CD4-positive, alpha-beta T cell treated with Interleukin-6 for 4 hours (primary cell): ENCODE measurements around the gene IFNA6.
"Not testable (repeated sequence)": the region's sequence is repeated elsewhere in the genome, so short reads cannot be mapped to it uniquely, and the experiment has no call there.

ENCODE experiments used
- DNase-seq: peaks from one replicate; pipeline ENCODE4 v3.0.0-alpha.2; 2020; ENCODE audit warnings: mixed read lengths

Gene IFNA6

GRCh38 chr9:21350787-21351186, at the start of gene IFNA6:
Gene IFNA6, minus strand, starts transcription at chr9:21350887. Its CDS starts 0 bp downstream, at chr9:21350887.
- no peak for DNase-seq

GRCh38 chr9:21399956-21400355, 49.3 kb upstream of the IFNA6 start:
- no peak for DNase-seq

GRCh38 chr9:21398955-21399489, 48.3 kb upstream of the IFNA6 start:
- DNase-seq, result no peak

GRCh38 chr9:21395778-21396717, 45.4 kb upstream of the IFNA6 start:
- DNase-seq, result peak; percentile 72

- no peak for DNase-seq
Observed at GRCh38 chr9:21392270-21392669, 41.6 kb upstream of the IFNA6 start.

- no peak for DNase-seq
Observed at GRCh38 chr9:21385131-21385670, 34.5 kb upstream of the IFNA6 start, which contains the start of gene IFNA2. Gene IFNA2, minus strand, starts transcription at chr9:21385398. Its CDS starts 69 bp downstream, at chr9:21385329.

- no peak for DNase-seq
Observed at GRCh38 chr9:21383627-21384026, 32.9 kb upstream of the IFNA6 start.

GRCh38 chr9:21381448-21382339, 31.0 kb upstream of the IFNA6 start:
- DNase-seq, result no peak

GRCh38 chr9:21371467-21371866, 20.8 kb upstream of the IFNA6 start:
- not testable (repeated sequence) for DNase-seq

- no peak for DNase-seq
Observed at GRCh38 chr9:21367957-21368356, 17.3 kb upstream of the IFNA6 start, which contains the start of gene IFNA13. Gene IFNA13, minus strand, starts transcription at chr9:21368057. Its CDS starts 47 bp downstream, at chr9:21368010.

GRCh38 chr9:21367169-21367568, 16.5 kb upstream of the IFNA6 start:
- DNase-seq, result not testable (repeated sequence)

GRCh38 chr9:21362287-21362686, 11.6 kb upstream of the IFNA6 start:
- no peak for DNase-seq

GRCh38 chr9:21357479-21358460, 7.1 kb upstream of the IFNA6 start:
- DNase-seq, result no peak

- no peak for DNase-seq
Observed at GRCh38 chr9:21348430-21348970, 2.2 kb downstream of the IFNA6 start.

GRCh38 chr9:21340735-21341134, 10.0 kb downstream of the IFNA6 start:
- no peak for DNase-seq

GRCh38 chr9:21336457-21336856, 14.2 kb downstream of the IFNA6 start:
- DNase-seq, result no peak

- peak; percentile 92 for DNase-seq
Observed at GRCh38 chr9:21334701-21335632, 15.7 kb downstream of the IFNA6 start, which contains the start of gene KLHL9. Gene KLHL9, minus strand, starts transcription at chr9:21335404. Its CDS starts 545 bp downstream, at chr9:21334859.

GRCh38 chr9:21333226-21333625, 17.5 kb downstream of the IFNA6 start:
- no peak for DNase-seq

- no peak for DNase-seq
Observed at GRCh38 chr9:21331676-21332402, 18.8 kb downstream of the IFNA6 start.
